ENCODE data around the gene RASGRP4.
A peak's percentile ranks its signal among the peaks of the same experiment; 100 is the strongest.
"Not testable (repeated sequence)": the region's sequence is repeated elsewhere in the genome, so short reads cannot be mapped to it uniquely, and the experiment has no call there.

RASGRP4 gene

DNA sequence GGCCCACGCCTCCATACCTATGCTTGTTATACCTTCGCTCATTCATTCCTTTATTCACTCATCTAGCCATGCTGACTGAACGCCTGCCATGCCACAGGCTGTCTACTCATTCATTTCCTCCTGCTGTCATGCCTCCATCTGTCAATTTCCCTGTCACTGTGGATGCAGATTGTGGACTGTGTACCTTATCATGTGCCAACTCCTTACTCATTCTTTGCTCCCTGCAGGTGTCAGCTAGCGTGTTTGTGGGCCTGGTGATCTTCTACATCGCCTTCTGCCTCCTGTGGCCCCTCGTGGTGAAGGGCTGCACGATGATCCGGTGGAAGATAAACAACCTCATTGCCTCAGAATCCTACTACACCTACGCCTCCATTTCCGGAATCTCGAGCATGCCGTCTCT, 55.7 kb downstream of the RASGRP4 start:
- DNase-seq, result no peak

DNA sequence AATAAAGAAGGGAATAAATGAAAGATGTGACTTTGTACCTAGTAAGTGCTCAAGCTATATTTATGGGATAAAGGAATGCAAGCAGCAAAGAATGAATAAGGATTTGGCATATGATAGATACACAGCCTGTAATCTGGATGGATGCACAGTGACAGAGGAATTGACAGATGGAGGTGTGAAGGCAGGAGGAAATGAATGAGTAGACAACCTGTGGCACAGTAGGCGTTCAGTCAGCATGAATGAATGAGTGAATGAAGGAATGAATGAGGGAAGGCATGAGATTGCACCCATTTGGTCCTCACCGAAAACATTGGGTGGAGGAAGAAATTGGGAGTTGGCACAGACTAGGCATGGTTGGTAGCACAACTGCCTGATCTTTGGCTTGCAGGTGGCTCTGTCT, 56.4 kb downstream of the RASGRP4 start:
- no peak for DNase-seq

DNA sequence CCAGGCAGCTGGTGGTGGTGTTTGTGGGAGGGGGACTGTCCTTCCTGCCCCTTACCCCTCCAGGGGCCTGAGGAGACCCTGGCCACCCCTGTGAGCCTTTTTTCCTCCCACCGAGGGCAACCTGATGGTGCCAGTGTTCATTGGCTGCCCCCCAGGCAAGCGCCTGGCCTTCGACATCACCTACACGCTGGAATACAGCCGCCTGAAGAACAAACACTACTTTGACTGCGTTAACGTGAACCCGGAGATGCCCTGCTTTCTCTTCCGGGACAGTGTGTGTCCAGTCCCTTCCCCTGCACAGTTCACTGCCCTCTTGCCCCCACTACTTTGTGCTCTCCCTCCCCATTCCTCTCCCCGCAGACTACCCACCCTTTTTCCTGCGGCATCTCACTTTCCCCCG, 59.0 kb downstream of the RASGRP4 start:
- no peak for DNase-seq

DNA sequence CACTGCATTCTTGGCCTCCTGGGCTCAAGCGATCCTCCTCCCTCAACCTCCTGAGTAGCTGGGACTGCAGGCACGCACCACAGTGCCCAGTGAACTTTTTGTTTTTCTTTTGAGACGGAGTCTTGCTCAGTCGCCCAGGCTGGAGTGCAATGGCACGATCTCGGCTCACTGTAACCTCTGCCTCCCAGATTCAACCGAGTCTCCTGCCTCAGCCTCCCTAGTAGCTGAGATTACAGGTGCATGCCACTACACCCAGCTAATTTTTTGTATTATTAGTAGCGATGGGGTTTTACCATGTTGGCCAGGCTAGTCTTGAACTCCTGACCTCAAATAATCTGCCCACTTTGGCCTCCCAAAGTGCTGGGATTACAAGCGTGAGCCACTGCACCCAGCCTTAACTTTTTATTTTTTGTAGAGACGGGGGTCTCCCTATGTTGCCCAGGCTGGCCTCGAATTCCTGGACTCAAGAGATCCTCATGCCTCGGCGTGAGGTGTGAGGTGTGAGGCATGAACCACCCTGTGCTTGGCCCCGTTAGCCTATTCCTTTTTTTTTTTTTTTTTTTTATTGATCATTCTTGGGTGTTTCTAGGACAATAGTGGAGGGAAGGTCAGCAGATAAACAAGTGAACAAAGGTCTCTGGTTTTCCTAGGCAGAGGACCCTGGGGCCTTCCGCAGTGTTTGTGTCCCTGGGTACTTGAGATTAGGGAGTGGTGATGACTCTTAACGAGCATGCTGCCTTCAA, 62.9 kb downstream of the RASGRP4 start:
- not testable (repeated sequence) for DNase-seq

DNA sequence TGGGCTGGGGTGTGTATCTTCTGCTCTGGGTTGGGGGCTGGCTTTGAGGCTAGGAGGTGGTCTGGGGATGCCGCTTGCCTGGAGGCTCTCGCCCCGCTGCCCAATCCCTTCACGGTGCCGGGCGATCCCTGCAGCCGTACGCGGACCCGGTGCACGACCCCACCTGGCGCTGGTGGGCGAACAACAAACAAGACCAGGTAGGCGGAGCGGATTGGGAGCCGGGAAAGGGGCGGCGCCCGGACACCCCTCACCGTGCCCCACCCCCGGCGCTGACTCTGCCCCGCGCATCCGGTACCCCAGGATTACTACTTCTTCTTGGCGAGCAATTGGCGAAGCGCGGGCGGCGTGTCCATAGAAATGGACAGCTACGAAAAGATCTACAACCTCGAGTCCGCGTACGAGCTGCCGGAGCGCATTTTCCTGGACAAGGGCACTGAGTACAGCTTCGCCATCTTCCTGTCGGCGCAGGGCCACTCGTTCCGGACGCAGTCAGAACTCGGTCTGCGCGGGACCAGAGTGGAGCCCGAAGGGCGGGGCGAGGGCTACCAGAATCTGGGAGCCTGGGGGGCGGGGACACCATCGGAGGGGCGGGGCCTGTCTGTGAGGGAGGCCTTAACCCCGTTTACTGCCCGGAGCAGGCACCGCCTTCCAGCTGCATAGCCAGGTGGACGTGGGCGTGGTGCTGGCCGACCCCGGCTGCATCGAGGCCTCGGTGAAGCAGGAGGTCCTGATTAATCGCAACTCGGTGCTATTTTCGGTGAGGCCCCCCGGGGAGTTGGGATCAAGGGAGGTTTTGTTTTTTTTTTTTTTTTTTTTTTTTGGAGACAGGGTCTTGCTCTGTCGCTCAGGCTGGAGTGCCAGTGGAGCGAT, 63.7 kb downstream of the RASGRP4 start:
- DNase-seq, result peak; percentile 92

DNA sequence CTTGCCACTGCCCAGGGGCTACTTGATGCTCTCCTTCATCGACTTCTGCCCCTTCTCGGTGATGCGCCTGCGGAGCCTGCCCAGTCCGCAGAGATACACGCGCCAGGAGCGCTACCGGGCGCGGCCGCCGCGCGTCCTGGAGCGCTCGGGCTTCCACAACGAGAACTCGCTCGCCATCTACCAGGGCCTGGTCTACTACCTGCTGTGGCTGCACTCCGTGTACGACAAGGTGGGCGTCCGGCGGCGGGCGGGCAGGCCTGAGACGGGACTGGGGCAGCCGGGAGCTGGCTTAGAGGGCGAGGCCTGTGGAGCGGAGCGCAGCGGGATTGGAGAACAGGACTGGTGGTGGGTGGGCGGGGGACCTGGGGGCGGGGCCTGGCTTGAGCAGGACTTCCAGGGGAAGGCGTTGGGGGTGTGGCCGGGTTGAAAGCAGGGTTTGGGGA, 64.4 kb downstream of the RASGRP4 start:
- peak; percentile 87 for DNase-seq

DNA sequence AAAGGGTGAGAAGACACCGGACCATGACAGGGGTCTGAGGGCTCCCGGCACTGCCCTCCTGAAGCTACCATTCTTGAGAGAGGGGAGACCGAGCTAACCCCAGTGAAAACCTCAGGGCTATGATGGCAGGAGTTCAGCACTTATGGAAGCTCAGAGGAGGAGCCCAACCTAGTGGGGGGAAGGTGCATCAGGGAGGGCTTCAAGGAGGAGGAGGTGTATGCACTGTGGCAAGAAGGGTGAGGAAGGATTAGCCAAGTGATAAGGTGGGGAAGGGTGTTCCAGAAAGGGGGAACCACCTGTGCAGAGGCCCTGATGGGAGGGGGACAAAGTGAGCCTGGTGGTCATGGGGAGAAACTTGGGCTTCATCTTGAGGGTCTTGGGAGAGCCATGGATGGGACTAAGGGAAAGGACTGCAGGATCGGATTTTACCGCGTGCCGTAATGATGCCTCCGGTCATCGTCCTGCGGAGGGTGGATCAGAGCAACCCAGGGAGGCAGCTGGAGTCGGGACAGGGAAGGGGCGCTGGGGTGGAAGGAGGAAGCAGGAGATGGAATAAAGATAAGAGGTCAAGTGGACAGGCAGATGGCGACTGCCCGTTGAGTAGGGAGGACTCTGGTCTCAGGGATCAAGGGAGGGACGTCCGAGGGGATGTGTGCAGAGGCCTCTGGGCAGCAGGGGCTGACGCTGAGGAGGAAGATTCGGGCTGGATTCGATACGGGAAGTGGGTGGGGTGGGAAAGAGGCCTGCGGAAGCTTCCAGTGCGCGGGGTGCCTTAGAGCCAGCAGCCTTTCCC, 65.0 kb downstream of the RASGRP4 start:
- no peak for DNase-seq

DNA sequence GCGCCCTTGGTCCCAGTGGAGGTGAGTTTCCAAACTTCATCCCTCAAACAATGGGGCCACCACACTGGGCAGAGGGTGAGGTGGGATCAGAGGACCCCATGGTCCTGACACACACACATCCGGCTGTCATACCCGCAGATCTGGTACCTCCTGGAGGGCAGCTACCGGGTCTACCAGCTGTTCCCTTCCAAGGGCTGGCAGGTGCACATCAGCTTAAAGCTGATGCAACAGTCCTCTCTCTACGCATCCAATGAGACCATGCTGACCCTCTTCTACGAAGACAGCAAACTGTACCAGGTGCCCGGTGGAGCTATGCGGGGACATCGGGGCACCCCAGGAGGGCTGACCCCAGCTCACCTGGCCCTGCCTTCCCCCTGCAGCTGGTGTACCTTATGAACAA, 65.7 kb downstream of the RASGRP4 start:
- DNase-seq, result no peak

DNA sequence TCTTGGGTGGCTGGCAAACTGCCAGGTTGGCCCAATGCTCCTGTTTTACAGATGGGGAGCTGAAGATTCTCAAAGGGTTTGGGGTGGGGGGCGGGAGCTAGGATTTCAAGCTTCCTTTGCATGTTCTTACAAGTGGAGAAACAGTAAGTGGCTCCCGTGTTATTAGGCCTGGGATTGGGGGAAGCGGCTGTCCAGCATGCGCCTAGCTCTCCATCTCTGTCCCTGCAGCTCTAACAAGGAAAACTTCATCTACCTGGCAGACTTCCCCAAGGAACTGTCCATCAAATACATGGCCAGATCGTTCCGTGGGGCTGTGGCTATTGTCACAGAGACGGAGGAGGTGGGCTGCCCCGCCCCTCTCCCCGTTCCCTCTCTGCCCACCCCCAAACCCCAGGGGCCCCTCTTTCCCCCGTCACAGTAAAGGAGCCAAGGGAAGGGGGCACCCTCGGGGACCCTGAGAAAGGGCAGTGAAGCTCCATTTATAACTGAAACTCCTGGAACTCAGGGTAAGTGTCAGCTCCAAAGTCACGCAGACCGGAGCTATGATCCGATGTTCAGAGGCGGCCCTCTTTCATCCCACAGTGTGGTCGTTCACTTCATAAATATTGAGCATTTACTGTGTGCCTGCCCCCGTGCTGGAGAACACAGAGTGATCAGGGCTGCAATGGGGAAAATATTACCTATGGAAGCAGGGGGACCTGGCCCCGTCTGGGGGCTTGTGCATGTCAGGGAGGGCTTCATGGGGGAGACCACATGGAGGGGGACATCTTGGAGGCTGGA, 66.6 kb downstream of the RASGRP4 start:
- DNase-seq, result no peak

All from right kidney (tissue), 1 donor.